HG03045 (cell line): ENCODE measurements around the gene COL5A2.

Experiments used
- ATAC-seq: cut with Tn5 transposase; IDR thresholded peaks from one replicate; pipeline ENCODE4 v1.9.1; 2021; ENCODE audit warnings: mild to moderate bottlenecking, moderate library complexity; ENCODE audit not compliant: unreplicated experiment

Gene COL5A2

GRCh38 chr2:189012351-189012750 lies 167.2 kb downstream of the COL5A2 start:
- no peak for ATAC-seq

DNA sequence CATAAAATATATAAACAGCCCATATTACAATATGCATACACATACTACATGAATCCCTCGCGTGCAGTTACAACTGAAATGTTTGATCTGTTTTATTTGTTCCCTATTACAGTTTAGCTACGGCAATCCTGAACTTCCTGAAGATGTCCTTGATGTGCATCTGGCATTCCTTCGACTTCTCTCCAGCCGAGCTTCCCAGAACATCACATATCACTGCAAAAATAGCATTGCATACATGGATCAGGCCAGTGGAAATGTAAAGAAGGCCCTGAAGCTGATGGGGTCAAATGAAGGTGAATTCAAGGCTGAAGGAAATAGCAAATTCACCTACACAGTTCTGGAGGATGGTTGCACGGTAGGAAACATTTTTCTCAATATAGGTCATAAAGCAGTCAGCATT lies 169.0 kb downstream of the COL5A2 start:
- ATAC-seq: no peak

GRCh38 chr2:189008555-189009262 lies 170.9 kb downstream of the COL5A2 start:
- no peak for ATAC-seq

GRCh38 chr2:189002079-189002478 lies 177.5 kb downstream of the COL5A2 start:
- ATAC-seq: no peak

DNA sequence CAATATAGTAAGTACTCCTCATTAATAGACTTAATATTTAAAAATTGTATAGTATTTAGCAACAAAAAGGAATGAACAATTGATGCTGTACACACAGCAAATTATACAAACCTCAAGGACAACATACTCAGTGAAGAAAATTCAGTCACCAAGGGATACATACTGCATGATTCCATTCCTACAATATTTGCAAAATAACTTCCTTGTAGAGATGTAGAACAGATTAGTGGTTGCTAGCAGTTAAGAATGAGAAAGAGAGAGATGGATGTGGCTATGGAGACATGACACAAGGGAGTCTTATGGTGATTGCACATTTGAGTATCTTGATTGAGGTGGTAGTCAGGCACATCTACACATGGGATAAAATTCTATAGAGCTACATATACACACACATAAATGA lies 179.3 kb downstream of the COL5A2 start:
- ATAC-seq: no peak

DNA sequence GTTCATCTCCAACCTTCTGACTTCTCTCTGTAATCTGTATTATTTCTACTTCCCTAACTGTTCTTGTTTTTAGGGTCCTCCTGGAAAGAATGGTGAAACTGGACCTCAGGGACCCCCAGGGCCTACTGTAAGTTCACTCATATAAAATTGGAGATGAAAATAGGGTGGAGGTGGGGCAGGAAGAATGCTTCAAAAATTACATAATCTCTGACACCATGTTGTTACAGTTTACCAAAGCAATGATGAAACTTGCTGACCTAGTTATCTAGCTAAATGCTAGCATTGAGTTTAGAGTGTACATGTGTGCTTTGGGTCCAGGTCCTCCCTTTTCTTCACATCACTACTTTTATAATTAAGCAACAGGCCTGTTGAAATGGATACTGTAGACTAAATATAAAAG lies 182.3 kb downstream of the COL5A2 start:
- no peak for ATAC-seq

DNA sequence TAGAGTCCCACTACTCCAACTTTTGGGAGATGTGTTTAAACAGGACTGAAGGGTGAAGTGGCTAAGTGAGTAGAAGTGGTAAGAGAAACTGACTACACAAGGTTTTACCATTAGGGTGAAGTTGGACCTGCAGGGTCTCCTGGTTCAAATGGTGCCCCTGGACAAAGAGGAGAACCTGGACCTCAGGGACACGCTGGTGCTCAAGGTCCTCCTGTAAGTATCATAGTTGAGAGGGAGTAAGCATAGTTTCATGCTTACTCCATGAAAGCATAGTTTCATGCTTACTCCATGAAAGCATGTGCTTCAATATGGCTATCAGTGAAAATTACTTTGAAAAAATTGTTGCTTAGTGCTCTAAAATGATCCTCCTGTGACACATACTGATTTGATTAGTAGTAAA lies 186.3 kb downstream of the COL5A2 start:
- ATAC-seq: no peak

- ATAC-seq: no peak
Measured at GRCh38 chr2:188986839-188987238, 192.7 kb downstream of the COL5A2 start.

- no peak for ATAC-seq
Measured at GRCh38 chr2:188984680-188985079, 194.9 kb downstream of the COL5A2 start.

DNA sequence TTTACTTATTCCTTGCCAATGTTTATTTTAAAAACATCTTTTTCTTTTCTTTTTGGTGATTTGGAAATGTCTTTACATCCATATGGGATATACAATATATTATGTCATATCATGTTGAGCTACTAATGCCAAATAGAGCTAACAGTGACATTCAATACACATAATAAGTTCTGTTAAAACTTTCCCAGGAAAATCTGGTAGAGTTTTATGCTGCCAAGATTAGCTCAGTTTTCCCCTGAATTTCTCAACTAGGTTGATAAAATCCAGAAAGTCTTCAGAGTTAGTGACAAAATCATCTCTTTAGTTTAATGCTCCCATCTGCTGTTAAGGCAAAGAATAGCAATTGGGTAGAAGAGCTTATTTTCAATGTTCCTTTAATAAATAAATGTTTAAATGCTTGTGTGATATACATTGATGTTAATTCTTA lies 195.5 kb downstream of the COL5A2 start:
- ATAC-seq: no peak

GRCh38 chr2:188983427-188984064 lies 196.0 kb downstream of the COL5A2 start:
- ATAC-seq: no peak
